ENCODE results near the gene ETFA.

Gene ETFA

GRCh38 chr15:76335307-76336253, 24.3 kb upstream of the ETFA start:
- H3K27ac ChIP-seq (ENCODE audit: poor library complexity, severe bottlenecking) = peak overlapping the region; percentile 56

GRCh38 chr15:76334438-76335306, 23.4 kb upstream of the ETFA start:
- no peak for TF ChIP-seq CTCF (IDR thresholded peaks at IDR 0.05; ENCODE audit: poor library complexity, severe bottlenecking)
- Histone ChIP-seq H3K4me3 (ENCODE audit: severe bottlenecking) (no peak overlapping the region), H3K27ac (ENCODE audit: poor library complexity, severe bottlenecking) (no peak overlapping the region), H3K9me3 (ENCODE audit: severe bottlenecking) (no peaks in the 10 kb centered on the region), H3K36me3 (ENCODE audit: low read depth) (no peaks in the 10 kb centered on the region), H3K4me1 (ENCODE audit: insufficient read depth, poor library complexity, severe bottlenecking) (peaks cover 6% of the 10 kb centered on the region), H3K27me3 (ENCODE audit: insufficient read depth, poor library complexity, severe bottlenecking) (no peaks in the 10 kb centered on the region)
- ATAC-seq (ENCODE audit: low read depth) (no peak), DNase-seq (ENCODE audit: low spot score) (no peak)

More at GRCh38 chr15:76335307-76336253, 24.3 kb upstream of the ETFA start:
- peaks cover 6% of the 10 kb centered on the region for H3K4me1 ChIP-seq (ENCODE audit: insufficient read depth, poor library complexity, severe bottlenecking)
- DNase-seq (ENCODE audit: low spot score) = no peak
- no peak for TF ChIP-seq CTCF (IDR thresholded peaks at IDR 0.05; ENCODE audit: poor library complexity, severe bottlenecking)
- ATAC-seq (ENCODE audit: low read depth) = peak; percentile 5; the same call in 2 of the 3 replicates
- no peaks in the 10 kb centered on the region for H3K9me3 ChIP-seq (ENCODE audit: severe bottlenecking)
- 0 out of 2 replicates have a peak, but pooled peaks cover 2% of the 10 kb centered on the region for H3K36me3 ChIP-seq (ENCODE audit: low read depth)
- peak overlapping the region; percentile 44 for H3K4me3 ChIP-seq (ENCODE audit: severe bottlenecking)
- H3K27me3 ChIP-seq (ENCODE audit: insufficient read depth, poor library complexity, severe bottlenecking) = no peaks in the 10 kb centered on the region

- peaks cover 6% of the 10 kb centered on the region for H3K4me1 ChIP-seq (ENCODE audit: insufficient read depth, poor library complexity, severe bottlenecking)
- no peak for DNase-seq (ENCODE audit: low spot score)
- H3K9me3 ChIP-seq (ENCODE audit: severe bottlenecking) = no peaks in the 10 kb centered on the region
- peak; percentile 71 for TF ChIP-seq CTCF (IDR thresholded peaks at IDR 0.05; ENCODE audit: poor library complexity, severe bottlenecking)
- H3K27ac ChIP-seq (ENCODE audit: poor library complexity, severe bottlenecking) = no peak overlapping the region
- no peaks in the 10 kb centered on the region for H3K36me3 ChIP-seq (ENCODE audit: low read depth)
- no peaks in the 10 kb centered on the region for H3K27me3 ChIP-seq (ENCODE audit: insufficient read depth, poor library complexity, severe bottlenecking)
- no peak for ATAC-seq (ENCODE audit: low read depth)
- no peak overlapping the region for H3K4me3 ChIP-seq (ENCODE audit: severe bottlenecking)
Measured at GRCh38 chr15:76333720-76334437, 22.6 kb upstream of the ETFA start.

GRCh38 chr15:76333309-76333708, 22.0 kb upstream of the ETFA start:
- ATAC-seq (ENCODE audit: low read depth) = no peak
- H3K4me3 ChIP-seq (ENCODE audit: severe bottlenecking) = no peak overlapping the region
- no peak for TF ChIP-seq CTCF (IDR thresholded peaks at IDR 0.05; ENCODE audit: poor library complexity, severe bottlenecking)

More at GRCh38 chr15:76333309-76333708, 22.0 kb upstream of the ETFA start:
- Histone ChIP-seq H3K4me1 (ENCODE audit: insufficient read depth, poor library complexity, severe bottlenecking) (peaks cover 6% of the 10 kb centered on the region), H3K9me3 (ENCODE audit: severe bottlenecking) (no peaks in the 10 kb centered on the region), H3K27ac (ENCODE audit: poor library complexity, severe bottlenecking) (no peak overlapping the region), H3K36me3 (ENCODE audit: low read depth) (no peaks in the 10 kb centered on the region), H3K27me3 (ENCODE audit: insufficient read depth, poor library complexity, severe bottlenecking) (no peaks in the 10 kb centered on the region)
- no peak for DNase-seq (ENCODE audit: low spot score)
